ENCODE data around the gene DOHH.
A peak's percentile ranks its signal among the peaks of the same experiment; 100 is the strongest.
"Not testable (repeated sequence)": the region's sequence is repeated elsewhere in the genome, so short reads cannot be mapped to it uniquely, and the experiment has no call there.

Gene DOHH

GRCh38 chr19:3532154-3532786 is 31.8 kb upstream of the DOHH start (continued):
- TF ChIP-seq PRDM4 (tag by site-specific recombination; IDR thresholded peaks at IDR 0.05), result no peak

- peaks cover 0 to 82% of the 10 kb centered on the region in 2 experiments; a peak in 2 of 3 replicates for H3K36me3 ChIP-seq (ENCODE audit: control insufficient read depth in 2 of 2, insufficient read depth in 1 of 2, low read length in 2 of 2)
- no peak overlapping the region for H3K4me3 ChIP-seq (ENCODE audit: low read depth, low read length)
- TF ChIP-seq ZNF211 (tag by site-specific recombination; IDR thresholded peaks at IDR 0.05; ENCODE audit: low read depth), result no peak
- no peak for TF ChIP-seq ZNF223 (tag by site-specific recombination; IDR thresholded peaks at IDR 0.05)
- TF ChIP-seq ZNF530 (tag by site-specific recombination; IDR thresholded peaks at IDR 0.05; ENCODE audit: low read depth), result no peak
- TF ChIP-seq ZNF624 (tag by site-specific recombination; IDR thresholded peaks at IDR 0.05), result no peak
- no peak for TF ChIP-seq ZNF280D (tag by site-specific recombination; IDR thresholded peaks at IDR 0.05)
- no peak for TF ChIP-seq ZNF473 (tag by site-specific recombination; IDR thresholded peaks at IDR 0.05)
- no peak for TF ChIP-seq ZNF404 (tag by site-specific recombination; IDR thresholded peaks at IDR 0.05)
- TF ChIP-seq ZNF529 (tag by site-specific recombination; IDR thresholded peaks at IDR 0.05; ENCODE audit: insufficient replicate concordance), result no peak
- TF ChIP-seq ZSCAN4 (tag by site-specific recombination; IDR thresholded peaks at IDR 0.05), result no peak
- TF ChIP-seq MEIS1 (CRISPR knock-in tag; IDR thresholded peaks at IDR 0.05; ENCODE audit: borderline replicate concordance), result no peak
- CTCF ChIA-PET, result no interaction called here
- H3K9me3 ChIP-seq (ENCODE audit: control insufficient read depth, insufficient read depth, low read depth, low read length), result no peaks in the 10 kb centered on the region
- POLR2A ChIA-PET, result interaction anchor here (0.6 kb wide), 1 partner anchor 1640 kb away, joined by 3 read pairs; no protein-coding TSS in a partner anchor
- H3K4me1 ChIP-seq (ENCODE audit: control insufficient read depth, insufficient read depth, low read length), result no peaks in the 10 kb centered on the region
- H3K27ac ChIP-seq (ENCODE audit: extremely low read depth, low read depth, low read length), result no peak overlapping the region
These were observed 31.2 kb upstream of the DOHH start for GRCh38 chr19:3531716-3532115.

- no peak overlapping the region for H3K27ac ChIP-seq (ENCODE audit: extremely low read depth, low read depth, low read length)
- TF ChIP-seq ZBTB17 (tag by site-specific recombination; IDR thresholded peaks at IDR 0.05) (peak; percentile 69), ZNF174 (tag by site-specific recombination; IDR thresholded peaks at IDR 0.05) (no peak), PRDM1 (tag by site-specific recombination; IDR thresholded peaks at IDR 0.05) (peak; percentile 99)
- peaks cover 0 to 82% of the 10 kb centered on the region in 2 experiments; a peak in 2 of 3 replicates for H3K36me3 ChIP-seq (ENCODE audit: control insufficient read depth in 2 of 2, insufficient read depth in 1 of 2, low read length in 2 of 2)
- no peaks in the 10 kb centered on the region for H3K9me3 ChIP-seq (ENCODE audit: control insufficient read depth, insufficient read depth, low read depth, low read length)
- H3K4me1 ChIP-seq (ENCODE audit: control insufficient read depth, insufficient read depth, low read length), result no peaks in the 10 kb centered on the region
- POLR2A ChIA-PET, result no interaction called here
- CTCF ChIA-PET, result no interaction called here
- H3K4me3 ChIP-seq (ENCODE audit: low read depth, low read length), result no peak overlapping the region
These were observed 29.9 kb upstream of the DOHH start for GRCh38 chr19:3530389-3530788.

GRCh38 chr19:3529299-3529698 is 28.8 kb upstream of the DOHH start:
- POLR2A ChIA-PET; H3K9me3 ChIP-seq (ENCODE audit: control insufficient read depth, insufficient read depth, low read depth, low read length); H3K4me3 ChIP-seq (ENCODE audit: low read depth, low read length); CTCF ChIA-PET; H3K4me1 ChIP-seq (ENCODE audit: control insufficient read depth, insufficient read depth, low read length); H3K27ac ChIP-seq (ENCODE audit: extremely low read depth, low read depth, low read length): not testable (repeated sequence)
- H3K36me3 ChIP-seq (ENCODE audit: control insufficient read depth in 2 of 2, insufficient read depth in 1 of 2, low read length in 2 of 2), result peaks cover 0 to 80% of the 10 kb centered on the region in 2 experiments; a peak in 2 of 3 replicates

Data from HEK293 (cell line).